Measurements from ENCODE around the gene MISP.

The MISP gene

DNA sequence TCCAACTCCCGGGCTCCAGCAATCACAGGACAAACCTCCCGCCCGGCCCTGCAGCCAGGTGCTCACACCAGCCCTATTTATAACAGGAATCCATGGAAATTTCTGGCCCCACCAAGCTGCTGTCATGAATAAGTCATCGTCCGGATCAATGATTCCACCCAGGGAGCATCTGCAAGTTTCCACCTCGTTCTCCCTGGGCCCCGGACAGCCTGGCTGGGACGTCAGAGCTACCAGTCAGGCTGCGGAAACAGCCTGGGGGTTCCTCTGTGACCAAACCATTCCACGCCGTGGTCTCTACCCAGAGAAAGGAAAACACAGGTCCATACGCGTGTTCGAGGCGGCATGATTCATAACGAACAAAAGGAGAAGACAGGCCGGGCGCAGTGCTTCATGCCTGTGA lies 25.6 kb downstream of the MISP start:
- no CpG with 5 or more reads among the region's 18 CpGs for WGBS (ENCODE audit: extremely low coverage, insufficient coverage, insufficient read length)
- no peak overlapping the region for H3K4me2 ChIP-seq (ENCODE audit: low read length)

GRCh38 chr19:778910-779653 lies 28.2 kb downstream of the MISP start:
- peaks cover 10% of the 10 kb centered on the region for H3K79me2 ChIP-seq (ENCODE audit: control insufficient read depth, insufficient read depth, low read length, poor library complexity)
- H2BK12ac ChIP-seq (ENCODE audit: low read length), result peak overlapping the region; percentile 95
- peaks cover 27% of the 10 kb centered on the region for H3K79me1 ChIP-seq (ENCODE audit: low read length)
- peak overlapping the region; percentile 83 for H3K18ac ChIP-seq (ENCODE audit: low read length)
- DNase-seq, result peak; percentile 96 to 98
- H3K36me3 ChIP-seq (ENCODE audit: control insufficient read depth in 1 of 2, insufficient read depth in 2 of 2, low read length in 2 of 2), result no peaks in the 10 kb centered on the region
- peak overlapping the region; percentile 88 for H2AFZ ChIP-seq (ENCODE audit: insufficient read depth, low read length, poor library complexity)
- no peak overlapping the region for H3K4me2 ChIP-seq (ENCODE audit: low read length)
- peak overlapping the region; percentile 81 for H2AK5ac ChIP-seq (ENCODE audit: low read length)
- peak overlapping the region; percentile 45 for H3K27ac ChIP-seq (ENCODE audit: low read depth, low read length)
- H2BK5ac ChIP-seq (ENCODE audit: low read depth, low read length, poor library complexity), result peak overlapping the region; percentile 61
- peak overlapping the region; percentile 82 for H2BK120ac ChIP-seq (ENCODE audit: insufficient read depth, low read length, poor library complexity)
- peak overlapping the region; percentile 11 for H3K4ac ChIP-seq (ENCODE audit: low read depth, low read length)
- peak overlapping the region; percentile 63 for H4K8ac ChIP-seq (ENCODE audit: low read depth, low read length)
- peaks cover 26 to 28% of the 10 kb centered on the region in 2 experiments for H3K4me1 ChIP-seq (ENCODE audit: control insufficient read depth in 1 of 2, insufficient read depth in 2 of 2, low read length in 2 of 2)
- H4K12ac ChIP-seq (ENCODE audit: low read depth, low read length), result peak overlapping the region; percentile 63
- no peak overlapping the region for H3K23ac ChIP-seq (ENCODE audit: low read length)
- WGBS (ENCODE audit: extremely low coverage, insufficient coverage, insufficient read length), result no CpG with 5 or more reads among the region's 36 CpGs
- H3K14ac ChIP-seq (ENCODE audit: low read length), result peak overlapping the region; percentile 82
- H3K9me3 ChIP-seq (ENCODE audit: insufficient read depth, low read depth, low read length), result no peaks in the 10 kb centered on the region
- no peak overlapping the region for H3K4me3 ChIP-seq (ENCODE audit: low read depth, low read length)
- no peak overlapping the region for H3K9ac ChIP-seq (ENCODE audit: low read length)
- no peaks in the 10 kb centered on the region for H3K27me3 ChIP-seq (ENCODE audit: insufficient read depth, low read length)
- peak overlapping the region; percentile 92 for H4K91ac ChIP-seq (ENCODE audit: low read depth, low read length)

More for the DNA sequence above, 25.6 kb downstream of the MISP start:
- no peaks in the 10 kb centered on the region for H3K9me3 ChIP-seq (ENCODE audit: insufficient read depth, low read depth, low read length)
- H2AFZ ChIP-seq (ENCODE audit: insufficient read depth, low read length, poor library complexity), result no peak overlapping the region
- no peak overlapping the region for H2AK5ac ChIP-seq (ENCODE audit: low read length)
- no peak overlapping the region for H3K14ac ChIP-seq (ENCODE audit: low read length)
- H3K4ac ChIP-seq (ENCODE audit: low read depth, low read length), result no peak overlapping the region
- no peak overlapping the region for H2BK12ac ChIP-seq (ENCODE audit: low read length)
- H3K79me1 ChIP-seq (ENCODE audit: low read length), result peaks cover 10% of the 10 kb centered on the region
- H2BK5ac ChIP-seq (ENCODE audit: low read depth, low read length, poor library complexity), result no peak overlapping the region
- no peak overlapping the region for H3K23ac ChIP-seq (ENCODE audit: low read length)
- H3K9ac ChIP-seq (ENCODE audit: low read length), result no peak overlapping the region
- no peak overlapping the region for H3K18ac ChIP-seq (ENCODE audit: low read length)
- no peaks in the 10 kb centered on the region for H3K36me3 ChIP-seq (ENCODE audit: control insufficient read depth in 1 of 2, insufficient read depth in 2 of 2, low read length in 2 of 2)
- H4K8ac ChIP-seq (ENCODE audit: low read depth, low read length), result no peak overlapping the region
- no peaks in the 10 kb centered on the region for H3K27me3 ChIP-seq (ENCODE audit: insufficient read depth, low read length)
- H2BK120ac ChIP-seq (ENCODE audit: insufficient read depth, low read length, poor library complexity), result no peak overlapping the region
- peaks cover 11 to 14% of the 10 kb centered on the region in 2 experiments for H3K4me1 ChIP-seq (ENCODE audit: control insufficient read depth in 1 of 2, insufficient read depth in 2 of 2, low read length in 2 of 2)
- DNase-seq, result peak in 1 of 2 donors; percentile 12
- H3K27ac ChIP-seq (ENCODE audit: low read depth, low read length), result no peak overlapping the region
- H3K4me3 ChIP-seq (ENCODE audit: low read depth, low read length), result no peak overlapping the region
- H3K79me2 ChIP-seq (ENCODE audit: control insufficient read depth, insufficient read depth, low read length, poor library complexity), result peaks cover 5% of the 10 kb centered on the region
- H4K12ac ChIP-seq (ENCODE audit: low read depth, low read length), result no peak overlapping the region
- no peak overlapping the region for H4K91ac ChIP-seq (ENCODE audit: low read depth, low read length)

- Histone ChIP-seq H2BK120ac (ENCODE audit: insufficient read depth, low read length, poor library complexity) (no peak overlapping the region), H4K91ac (ENCODE audit: low read depth, low read length) (peak overlapping the region; percentile 20), H3K9ac (ENCODE audit: low read length) (no peak overlapping the region), H4K12ac (ENCODE audit: low read depth, low read length) (no peak overlapping the region), H3K4me1 (ENCODE audit: control insufficient read depth in 1 of 2, insufficient read depth in 2 of 2, low read length in 2 of 2) (peaks cover 26 to 28% of the 10 kb centered on the region in 2 experiments), H3K79me2 (ENCODE audit: control insufficient read depth, insufficient read depth, low read length, poor library complexity) (peaks cover 10% of the 10 kb centered on the region), H3K27ac (ENCODE audit: low read depth, low read length) (no peak overlapping the region), H3K79me1 (ENCODE audit: low read length) (peaks cover 27% of the 10 kb centered on the region), H2AFZ (ENCODE audit: insufficient read depth, low read length, poor library complexity) (no peak overlapping the region), H3K4ac (ENCODE audit: low read depth, low read length) (peak overlapping the region; percentile 6), H3K36me3 (ENCODE audit: control insufficient read depth in 1 of 2, insufficient read depth in 2 of 2, low read length in 2 of 2) (no peaks in the 10 kb centered on the region), H3K4me2 (ENCODE audit: low read length) (no peak overlapping the region), H3K23ac (ENCODE audit: low read length) (no peak overlapping the region), H4K8ac (ENCODE audit: low read depth, low read length) (no peak overlapping the region), H2AK5ac (ENCODE audit: low read length) (peak overlapping the region; percentile 81), H3K27me3 (ENCODE audit: insufficient read depth, low read length) (no peaks in the 10 kb centered on the region), H3K9me3 (ENCODE audit: insufficient read depth, low read depth, low read length) (no peaks in the 10 kb centered on the region), H3K14ac (ENCODE audit: low read length) (peak overlapping the region; percentile 6), H3K18ac (ENCODE audit: low read length) (peak overlapping the region; percentile 3), H2BK12ac (ENCODE audit: low read length) (peak overlapping the region; percentile 83), H3K4me3 (ENCODE audit: low read depth, low read length) (no peak overlapping the region), H2BK5ac (ENCODE audit: low read depth, low read length, poor library complexity) (no peak overlapping the region)
- no peak for DNase-seq
- no CpG with 5 or more reads among the region's 15 CpGs for WGBS (ENCODE audit: extremely low coverage, insufficient coverage, insufficient read length)
Observed at GRCh38 chr19:780935-781334, 30.0 kb downstream of the MISP start.

- no peak overlapping the region for H3K9ac ChIP-seq (ENCODE audit: low read length)
- H4K91ac ChIP-seq (ENCODE audit: low read depth, low read length), result peak overlapping the region; percentile 84
- no peak overlapping the region for H3K23ac ChIP-seq (ENCODE audit: low read length)
- peak overlapping the region; percentile 93 for H2BK120ac ChIP-seq (ENCODE audit: insufficient read depth, low read length, poor library complexity)
- peak overlapping the region; percentile 49 for H3K4ac ChIP-seq (ENCODE audit: low read depth, low read length)
- peaks cover 10% of the 10 kb centered on the region for H3K79me2 ChIP-seq (ENCODE audit: control insufficient read depth, insufficient read depth, low read length, poor library complexity)
- peak overlapping the region; percentile 49 for H2BK5ac ChIP-seq (ENCODE audit: low read depth, low read length, poor library complexity)
- peaks cover 26 to 28% of the 10 kb centered on the region in 2 experiments for H3K4me1 ChIP-seq (ENCODE audit: control insufficient read depth in 1 of 2, insufficient read depth in 2 of 2, low read length in 2 of 2)
- H4K12ac ChIP-seq (ENCODE audit: low read depth, low read length), result peak overlapping the region; percentile 6
- peak overlapping the region; percentile 11 for H2AFZ ChIP-seq (ENCODE audit: insufficient read depth, low read length, poor library complexity)
- peak overlapping the region; percentile 38 for H2AK5ac ChIP-seq (ENCODE audit: low read length)
- H3K18ac ChIP-seq (ENCODE audit: low read length), result peak overlapping the region; percentile 70
- no peaks in the 10 kb centered on the region for H3K27me3 ChIP-seq (ENCODE audit: insufficient read depth, low read length)
- peak overlapping the region; percentile 22 for H4K8ac ChIP-seq (ENCODE audit: low read depth, low read length)
- peak overlapping the region; percentile 55 for H3K14ac ChIP-seq (ENCODE audit: low read length)
- H3K4me3 ChIP-seq (ENCODE audit: low read depth, low read length), result no peak overlapping the region
- no peaks in the 10 kb centered on the region for H3K36me3 ChIP-seq (ENCODE audit: control insufficient read depth in 1 of 2, insufficient read depth in 2 of 2, low read length in 2 of 2)
- no peaks in the 10 kb centered on the region for H3K9me3 ChIP-seq (ENCODE audit: insufficient read depth, low read depth, low read length)
- peaks cover 27% of the 10 kb centered on the region for H3K79me1 ChIP-seq (ENCODE audit: low read length)
- peak overlapping the region; percentile 84 for H2BK12ac ChIP-seq (ENCODE audit: low read length)
- WGBS (ENCODE audit: extremely low coverage, insufficient coverage, insufficient read length), result no CpG with 5 or more reads among the region's 19 CpGs
- H3K4me2 ChIP-seq (ENCODE audit: low read length), result peak overlapping the region; percentile 62
- peak overlapping the region; percentile 95 for H3K27ac ChIP-seq (ENCODE audit: low read depth, low read length)
- DNase-seq, result no peak
Observed at GRCh38 chr19:781800-782184, 30.9 kb downstream of the MISP start.

All from trophoblast cell (in vitro differentiated cells and primary cell).